Body of pancreas (tissue), 4 donors: Measurements from ENCODE around the gene SLC12A3. TPM values are rescaled to one million over a fixed set of nuclear protein-coding genes. Genes with fewer than 3 reads are reported as not detected.

Source experiments
- ATAC-seq: fragments of 150-250 bp; one replicate; pipeline ENCODE4 v1.9.1; 2016
- DNase-seq, 4 donors: peaks; one replicate each; pipeline ENCODE4 v3.0.0-alpha.2; 2019
- H3K27ac ChIP-seq, 4 donors: fragments of 200-600 bp; sonication (generic); 1 replicate in 3 of 4; 2 replicates in 1 of 4; pipeline versions ENCODE4 v1.5.1 to v1.6.1; 2016 to 2019; ENCODE audit warnings: mild to moderate bottlenecking in 1 of 4, mixed read lengths in 1 of 4, moderate library complexity in 1 of 4
- H3K27me3 ChIP-seq, 2 donors: fragments of 200-600 bp; sonication (generic); one replicate each; pipeline ENCODE4 v1.6.0; 2016; ENCODE audit warnings: mild to moderate bottlenecking in 1 of 2
- H3K36me3 ChIP-seq, 2 donors: fragments of 200-600 bp; sonication (generic); replicated peaks in 1 of 2; 2 replicates each; pipeline ENCODE4 v1.5.1; 2016; ENCODE audit warnings: low read depth in 2 of 2; ENCODE audit not compliant: insufficient read depth in 1 of 2
- H3K4me1 ChIP-seq: fragments of 200-600 bp; sonication (generic); one replicate; pipeline ENCODE4 v1.6.0; 2016
- H3K4me3 ChIP-seq, 2 donors: fragments of 200-600 bp; sonication (generic); 1 replicate in 1 of 2; 2 replicates in 1 of 2; pipeline ENCODE4 v1.5.1; 2016 to 2019
- H3K9me3 ChIP-seq, 3 donors: fragments of 200-600 bp; sonication (generic); 1 replicate in 2 of 3; 2 replicates in 1 of 3; pipeline ENCODE4 v1.5.1; 2016
- POLR2A ChIP-seq, 3 donors: fragments of 450-650 bp; IDR thresholded peaks; one replicate each; pipeline ENCODE4 v1.6.1; 2016; ENCODE audit warnings: antibody characterized with exemption in 3 of 3, mild to moderate bottlenecking in 2 of 3
- WGBS, 2 donors: methylation state at CpG; one replicate each; pipeline ENCODE4 v1.1.5; 2017; 5-methylcytosine and 5-hydroxymethylcytosine counted together
- intact Hi-C: fragments of 100-400 bp; cut with DNase I; formaldehyde crosslinking; loops from one replicate; pipeline ENCODE4 v1.15.1; 2023
- total RNA-seq, 2 donors: library from RNA; depleted of rRNA; stranded (reverse); fragments of >200 nt; gene quantifications; one replicate each; pipeline ENCODE4 v1.1.0, GENCODE V29; 2016
- TF ChIP-seq, protein P1 (sequence below), 7 experiments: fragments of 450-650 bp in 4 of 7; fragments of 200-600 bp in 3 of 7; sonication (generic) in 3 of 7; IDR thresholded peaks; one replicate each; pipeline ENCODE4 v1.5.1; 2016 to 2019; ENCODE audit warnings: antibody characterized with exemption in 7 of 7

Gene SLC12A3
- total RNA-seq, 2 donors from 2014 or later: not detected

DNA sequence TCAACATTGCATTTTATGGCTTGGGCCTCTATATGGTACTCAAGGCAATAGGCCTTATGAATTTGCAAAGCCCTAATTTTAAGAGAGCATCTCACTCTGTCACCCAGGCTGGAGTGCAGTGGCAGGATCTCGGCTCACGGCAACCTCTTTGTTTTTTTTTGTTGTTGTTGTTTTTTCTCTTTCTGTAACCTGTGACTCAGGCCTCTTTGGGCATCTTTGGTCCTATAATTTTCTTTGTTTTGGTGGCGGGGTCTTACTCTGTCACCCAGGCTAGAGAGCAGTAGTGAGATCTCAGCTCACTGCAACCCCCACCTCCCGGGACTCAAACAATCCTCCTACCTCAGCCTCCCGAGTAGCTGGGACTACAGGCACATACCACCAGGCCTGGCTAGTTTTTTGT, 45.1 kb downstream of the SLC12A3 start:
- WGBS, 2 donors: 89 to 92% methylated on average over 5 of the region's 5 CpGs
- H3K4me1 ChIP-seq: peaks cover 36% of the 10 kb centered on the region
- no peaks in the 10 kb centered on the region for H3K9me3 ChIP-seq
- H3K36me3 ChIP-seq: no peaks in the 10 kb centered on the region
- H3K4me3 ChIP-seq: no peak overlapping the region
- H3K27ac ChIP-seq: peak overlapping the region in 1 of 4 donors; percentile 75
- intact Hi-C loops: no loop called here
- no peaks in the 10 kb centered on the region for H3K27me3 ChIP-seq
- no peak for ATAC-seq
- DNase-seq: no peak
- TF ChIP-seq, protein P1, sequence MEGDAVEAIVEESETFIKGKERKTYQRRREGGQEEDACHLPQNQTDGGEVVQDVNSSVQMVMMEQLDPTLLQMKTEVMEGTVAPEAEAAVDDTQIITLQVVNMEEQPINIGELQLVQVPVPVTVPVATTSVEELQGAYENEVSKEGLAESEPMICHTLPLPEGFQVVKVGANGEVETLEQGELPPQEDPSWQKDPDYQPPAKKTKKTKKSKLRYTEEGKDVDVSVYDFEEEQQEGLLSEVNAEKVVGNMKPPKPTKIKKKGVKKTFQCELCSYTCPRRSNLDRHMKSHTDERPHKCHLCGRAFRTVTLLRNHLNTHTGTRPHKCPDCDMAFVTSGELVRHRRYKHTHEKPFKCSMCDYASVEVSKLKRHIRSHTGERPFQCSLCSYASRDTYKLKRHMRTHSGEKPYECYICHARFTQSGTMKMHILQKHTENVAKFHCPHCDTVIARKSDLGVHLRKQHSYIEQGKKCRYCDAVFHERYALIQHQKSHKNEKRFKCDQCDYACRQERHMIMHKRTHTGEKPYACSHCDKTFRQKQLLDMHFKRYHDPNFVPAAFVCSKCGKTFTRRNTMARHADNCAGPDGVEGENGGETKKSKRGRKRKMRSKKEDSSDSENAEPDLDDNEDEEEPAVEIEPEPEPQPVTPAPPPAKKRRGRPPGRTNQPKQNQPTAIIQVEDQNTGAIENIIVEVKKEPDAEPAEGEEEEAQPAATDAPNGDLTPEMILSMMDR (IDR thresholded peaks at IDR 0.05): no peak
- TF ChIP-seq POLR2A (IDR thresholded peaks at IDR 0.05): no peak

DNA sequence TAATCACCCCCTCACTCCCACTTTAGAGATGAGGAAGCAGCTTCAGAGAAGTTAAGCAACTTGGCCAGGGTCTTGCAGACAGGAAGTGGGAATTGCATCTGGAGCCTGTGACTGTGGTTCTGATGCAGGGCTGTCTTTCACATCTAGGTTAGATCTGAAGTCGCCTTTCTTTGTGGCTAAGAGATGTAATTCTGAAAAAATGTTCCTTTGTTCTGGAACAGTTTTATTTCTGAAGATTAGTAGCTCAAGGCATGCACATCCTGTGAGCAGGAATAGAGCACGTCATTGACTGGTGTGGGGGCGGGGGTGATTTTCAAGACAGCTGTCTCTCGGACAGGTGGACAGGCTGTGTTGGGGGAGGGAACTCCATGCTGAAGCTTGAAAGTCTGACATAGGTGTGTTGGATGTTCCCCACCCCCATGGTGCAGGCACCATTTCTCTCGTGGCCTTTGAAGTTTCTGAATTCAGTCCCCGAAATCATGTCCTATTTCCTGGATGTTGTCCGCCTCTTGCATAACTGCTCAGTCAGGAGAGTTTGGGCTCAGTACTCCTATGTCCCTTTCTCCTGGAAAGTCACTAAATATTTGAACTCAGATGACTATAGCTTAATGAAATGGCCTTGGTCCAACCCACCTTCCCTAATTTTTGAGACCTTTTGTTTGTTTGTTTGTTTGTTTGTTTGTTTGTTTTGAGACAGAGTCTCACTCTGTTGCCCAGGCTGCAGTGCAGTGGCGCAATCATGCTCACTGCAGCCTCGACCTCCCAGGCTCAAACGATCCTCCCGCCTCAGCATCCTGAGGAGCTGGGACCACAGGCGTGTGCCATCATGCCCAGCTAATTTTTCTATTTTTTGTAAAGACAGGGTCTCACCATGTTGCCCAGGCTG, 45.9 kb downstream of the SLC12A3 start:
- WGBS, 2 donors: 59 to 80% methylated on average over 11 to 12 of the region's 12 CpGs
- Histone ChIP-seq H3K36me3 (no peaks in the 10 kb centered on the region), H3K27me3 (no peaks in the 10 kb centered on the region), H3K4me3 (no peak overlapping the region), H3K4me1 (peaks cover 44% of the 10 kb centered on the region), H3K27ac (peak overlapping the region in 1 of 4 donors; percentile 75), H3K9me3 (no peaks in the 10 kb centered on the region)
- TF ChIP-seq, protein P1 (IDR thresholded peaks at IDR 0.05): no peak
- no peak for TF ChIP-seq POLR2A (IDR thresholded peaks at IDR 0.05)
- DNase-seq (peak in 1 of 4 donors; percentile 71), ATAC-seq (peak; percentile 12)
- intact Hi-C loops: no loop called here

DNA sequence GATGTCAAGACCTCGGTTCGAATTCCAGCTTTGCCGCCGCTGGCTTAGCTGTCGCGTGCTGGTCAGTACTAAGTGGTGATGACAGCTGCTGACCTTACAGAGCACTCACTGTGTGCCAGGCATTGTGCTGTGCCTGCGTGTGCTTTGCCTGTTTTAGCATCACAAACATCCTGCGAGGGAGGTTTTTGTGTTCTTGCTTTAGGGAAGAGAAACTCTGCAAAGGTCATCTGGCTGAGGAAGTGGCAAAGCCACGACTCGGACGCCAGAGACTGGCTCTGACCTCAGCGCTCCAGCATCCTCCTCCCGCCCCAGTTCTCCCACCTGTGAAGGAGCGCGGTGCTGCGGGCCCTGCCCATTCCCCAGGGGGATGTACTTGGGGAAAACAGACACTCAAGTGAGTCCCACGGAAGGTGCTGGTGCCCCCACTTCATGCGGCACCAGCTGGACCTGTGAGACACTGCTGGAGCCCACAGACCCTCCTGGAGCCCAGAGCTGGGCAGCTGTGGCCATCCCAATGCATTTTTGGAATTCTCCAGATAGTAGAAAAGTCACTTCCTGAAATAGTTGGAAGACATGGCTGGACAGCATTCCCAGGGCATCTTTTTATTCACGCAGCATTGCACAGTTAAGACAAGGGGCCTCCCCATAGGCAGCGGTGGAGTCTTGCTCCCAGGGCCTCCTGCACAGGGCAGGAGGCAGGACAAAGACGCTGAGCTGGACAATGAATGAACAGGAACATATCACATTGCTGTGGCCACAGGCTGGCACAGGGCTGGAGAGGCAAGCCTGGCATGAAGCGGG, 47.0 kb downstream of the SLC12A3 start:
- Histone ChIP-seq H3K4me3 (no peak overlapping the region), H3K9me3 (no peaks in the 10 kb centered on the region), H3K27ac (peak overlapping the region in 1 of 4 donors; percentile 75), H3K4me1 (peaks cover 55% of the 10 kb centered on the region), H3K36me3 (no peaks in the 10 kb centered on the region), H3K27me3 (no peaks in the 10 kb centered on the region)
- TF ChIP-seq POLR2A (IDR thresholded peaks at IDR 0.05): peak in 1 of 3 donors; percentile 18
- TF ChIP-seq, protein P1 (IDR thresholded peaks at IDR 0.05): no peak
- intact Hi-C loops: no loop called here
- ATAC-seq (no peak), DNase-seq (peak in 1 of 4 donors; percentile 69)
- 69 to 72% methylated on average over 8 to 22 of the region's 22 CpGs for WGBS, 2 donors

DNA sequence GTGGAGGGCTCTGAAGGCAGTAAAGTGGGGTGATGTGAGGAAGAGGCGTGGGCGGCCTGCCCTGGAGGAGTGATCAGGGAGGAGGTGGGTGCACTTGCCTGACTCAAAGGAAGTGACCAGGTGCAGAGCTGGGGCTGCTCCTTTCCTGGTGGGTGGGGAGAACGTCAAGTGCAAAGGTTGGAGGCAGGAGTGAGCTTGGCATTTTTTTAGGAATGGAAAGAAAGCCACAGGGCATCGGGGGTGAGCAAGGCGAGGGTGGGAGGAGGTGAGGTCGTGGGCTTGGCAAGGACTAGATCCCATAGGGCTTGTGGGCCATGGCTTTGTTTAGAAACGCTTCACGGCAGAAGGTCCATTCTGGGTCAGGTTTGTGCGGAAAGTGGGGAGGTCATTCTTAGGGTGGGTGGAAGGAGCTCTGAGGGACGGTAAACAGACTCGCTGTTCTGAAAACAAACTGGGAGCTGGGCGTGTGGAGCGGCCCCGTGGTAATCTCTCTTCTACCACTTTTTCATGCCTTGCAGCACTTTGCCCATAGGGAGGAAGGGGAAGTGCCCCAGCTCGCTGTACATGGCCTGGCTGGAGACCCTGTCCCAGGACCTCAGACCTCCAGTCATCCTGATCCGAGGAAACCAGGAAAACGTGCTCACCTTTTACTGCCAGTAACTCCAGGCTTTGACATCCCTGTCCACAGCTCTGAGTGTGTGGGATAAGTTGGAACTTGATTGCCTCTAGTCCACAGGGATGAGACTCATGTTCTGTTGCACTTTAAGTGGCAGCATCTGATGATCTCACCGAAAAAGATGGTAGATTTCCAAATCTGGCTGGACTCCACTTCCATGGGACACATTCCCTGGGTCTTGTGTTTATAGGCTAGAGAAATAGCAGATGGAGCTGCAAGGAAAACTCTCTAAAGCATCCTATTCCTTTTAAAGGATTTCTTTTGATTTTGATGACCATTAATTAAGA, 48.0 kb downstream of the SLC12A3 start:
- ATAC-seq: no peak
- Histone ChIP-seq H3K9me3 (no peaks in the 10 kb centered on the region), H3K36me3 (no peaks in the 10 kb centered on the region), H3K4me3 (no peak overlapping the region), H3K27ac (no peak overlapping the region), H3K27me3 (no peaks in the 10 kb centered on the region), H3K4me1 (peaks cover 61% of the 10 kb centered on the region)
- TF ChIP-seq, protein P1 (IDR thresholded peaks at IDR 0.05): no peak
- no peak for TF ChIP-seq POLR2A (IDR thresholded peaks at IDR 0.05)
- intact Hi-C loops: no loop called here
- 80 to 83% methylated on average over 16 to 17 of the region's 18 CpGs for WGBS, 2 donors
- no peak for DNase-seq
